Uterus (tissue), 2 donors: ENCODE measurements around the gene RXYLT1.

ENCODE experiments used
- CTCF ChIP-seq, 4 experiments: fragments of 200-600 bp in 2 of 4; fragments of 450-650 bp in 2 of 4; sonication (generic) in 2 of 4; IDR thresholded peaks; one replicate each; pipeline ENCODE4 v1.5.1; 2016 to 2019; ENCODE audit warnings: antibody characterized with exemption in 4 of 4, mild to moderate bottlenecking in 2 of 4, moderate library complexity in 1 of 4
- POLR2A ChIP-seq, 2 donors: fragments of 450-650 bp; IDR thresholded peaks; one replicate each; pipeline ENCODE4 v1.6.1; 2016; ENCODE audit warnings: antibody characterized with exemption in 2 of 2, mild to moderate bottlenecking in 1 of 2, moderate library complexity in 1 of 2

- TF ChIP-seq CTCF (IDR thresholded peaks at IDR 0.05): no peak
- no peak for TF ChIP-seq POLR2A (IDR thresholded peaks at IDR 0.05)
These were observed 42.1 kb downstream of the RXYLT1 start for GRCh38 chr12:63821781-63822251.
